HG03108 (cell line): ENCODE measurements around the gene ALDH2.
A peak's percentile ranks its signal among the peaks of the same experiment; 100 is the strongest.
"Not testable (repeated sequence)": the region's sequence is repeated elsewhere in the genome, so short reads cannot be mapped to it uniquely, and the experiment has no call there.

ENCODE experiments used
- ATAC-seq: cut with Tn5 transposase; IDR thresholded peaks from one replicate; pipeline ENCODE4 v1.9.1; 2021; ENCODE audit warnings: moderate library complexity; ENCODE audit not compliant: unreplicated experiment

Gene ALDH2

GRCh38 chr12:111766608-111767361 is at the start of gene ALDH2:
Gene ALDH2 (plus strand): TSS chr12:111766933. CDS start chr12:111766983, 50 bp downstream.
- peak; percentile 37 for ATAC-seq

GRCh38 chr12:111719316-111719715 is 47.4 kb upstream of the ALDH2 start:
- not testable (repeated sequence) for ATAC-seq

- ATAC-seq: no peak
Observed at GRCh38 chr12:111720457-111720856, 46.3 kb upstream of the ALDH2 start.

- ATAC-seq: not testable (repeated sequence)
Observed at GRCh38 chr12:111723646-111724360, 42.9 kb upstream of the ALDH2 start.

- ATAC-seq: no peak
Observed at GRCh38 chr12:111728795-111729194, 37.9 kb upstream of the ALDH2 start.

- no peak for ATAC-seq
Observed at GRCh38 chr12:111730420-111730819, 36.3 kb upstream of the ALDH2 start.

- no peak for ATAC-seq
Observed at GRCh38 chr12:111732786-111733185, 33.9 kb upstream of the ALDH2 start.

- no peak for ATAC-seq
Observed at GRCh38 chr12:111733340-111733915, 33.3 kb upstream of the ALDH2 start.

- ATAC-seq: not testable (repeated sequence)
Observed at GRCh38 chr12:111739524-111739923, 27.2 kb upstream of the ALDH2 start.

GRCh38 chr12:111741235-111741812 is 25.4 kb upstream of the ALDH2 start:
- ATAC-seq: no peak

- no peak for ATAC-seq
Observed at GRCh38 chr12:111745211-111745610, 21.5 kb upstream of the ALDH2 start.

GRCh38 chr12:111747333-111747732 is 19.4 kb upstream of the ALDH2 start:
- no peak for ATAC-seq

GRCh38 chr12:111748151-111748672 is 18.5 kb upstream of the ALDH2 start:
- no peak for ATAC-seq

GRCh38 chr12:111748867-111749266 is 17.9 kb upstream of the ALDH2 start:
- no peak for ATAC-seq

- ATAC-seq: no peak
Observed at GRCh38 chr12:111749391-111749790, 17.3 kb upstream of the ALDH2 start.

- no peak for ATAC-seq
Observed at GRCh38 chr12:111753144-111753881, 13.4 kb upstream of the ALDH2 start.

GRCh38 chr12:111754671-111755070 is 12.1 kb upstream of the ALDH2 start:
- no peak for ATAC-seq

GRCh38 chr12:111756196-111756595 is 10.5 kb upstream of the ALDH2 start:
- no peak for ATAC-seq

GRCh38 chr12:111756681-111757080 is 10.1 kb upstream of the ALDH2 start:
- ATAC-seq: no peak

GRCh38 chr12:111757361-111758119 is 9.2 kb upstream of the ALDH2 start:
- ATAC-seq: peak; percentile 39
